Astrocyte of the cerebellum (primary cell): ENCODE measurements around the gene TASOR.
"Not testable (repeated sequence)": the region's sequence is repeated elsewhere in the genome, so short reads cannot be mapped to it uniquely, and the experiment has no call there.

Source experiments
- DNase-seq: peaks from one replicate; pipeline ENCODE4 v3.0.0-alpha.2; 2011; ENCODE audit warnings: low read depth
- H3K4me3 ChIP-seq: 2 replicates; pipeline ENCODE4 v1.5.1; 2011; ENCODE audit warnings: mild to moderate bottlenecking, low read depth, low read length, moderate library complexity
- CTCF ChIP-seq: IDR thresholded peaks from 2 replicates; pipeline ENCODE4 v1.5.1; 2012; ENCODE audit warnings: low read length, low read depth, moderate library complexity, mild to moderate bottlenecking; ENCODE audit errors: missing control alignments
- in situ Hi-C: cut with HindIII; loops from 2 replicates; pipeline ENCODE4 v1.10.0; 2017; ENCODE audit warnings: low sequenced_read_pairs

TASOR gene

GRCh38 chr3:56711344-56711743 lies 28.3 kb upstream of the TASOR start:
- no peak for TF ChIP-seq CTCF
- DNase-seq, result no peak
- in situ Hi-C loops, result loop anchor here (25.0 kb wide), 1 partner anchor 276 kb away; no protein-coding TSS in a partner anchor
- H3K4me3 ChIP-seq, result no peak overlapping the region

GRCh38 chr3:56707412-56707811 lies 24.3 kb upstream of the TASOR start:
- not testable (repeated sequence) for H3K4me3 ChIP-seq, DNase-seq
- in situ Hi-C loops, result loop anchor here (25.0 kb wide), 1 partner anchor 280 kb away; no protein-coding TSS in a partner anchor

- no peak for DNase-seq
- no peak overlapping the region for H3K4me3 ChIP-seq
- TF ChIP-seq CTCF, result no peak
- in situ Hi-C loops, result loop anchor here (25.0 kb wide), 1 partner anchor 281 kb away; no protein-coding TSS in a partner anchor
Measured at GRCh38 chr3:56706629-56707028, 23.6 kb upstream of the TASOR start.

GRCh38 chr3:56704706-56705105 lies 21.6 kb upstream of the TASOR start:
- no peak overlapping the region for H3K4me3 ChIP-seq
- in situ Hi-C loops, result loop anchor here (25.0 kb wide), 1 partner anchor 283 kb away; no protein-coding TSS in a partner anchor
- no peak for DNase-seq
- no peak for TF ChIP-seq CTCF

- no peak overlapping the region for H3K4me3 ChIP-seq
- in situ Hi-C loops, result loop anchor here (25.0 kb wide), 1 partner anchor 285 kb away; no protein-coding TSS in a partner anchor
- peak; percentile 76 for DNase-seq
- TF ChIP-seq CTCF, result peak; percentile 72
Measured at GRCh38 chr3:56702490-56703315, 19.6 kb upstream of the TASOR start.

- in situ Hi-C loops, result loop anchor here (25.0 kb wide), 1 partner anchor 287 kb away; no protein-coding TSS in a partner anchor
- no peak for TF ChIP-seq CTCF
- H3K4me3 ChIP-seq, result no peak overlapping the region
- DNase-seq, result no peak
Measured at GRCh38 chr3:56700151-56700550, 17.1 kb upstream of the TASOR start.
